GM19240 (cell line): ENCODE measurements around the gene ASAH2.
"Not testable (repeated sequence)": the region's sequence is repeated elsewhere in the genome, so short reads cannot be mapped to it uniquely, and the experiment has no call there.

Experiments
- DNase-seq: peaks from one replicate; pipeline ENCODE4 v3.0.0; 2011; ENCODE audit warnings: low spot score; ENCODE audit not compliant: insufficient read length

ASAH2 gene

DNA sequence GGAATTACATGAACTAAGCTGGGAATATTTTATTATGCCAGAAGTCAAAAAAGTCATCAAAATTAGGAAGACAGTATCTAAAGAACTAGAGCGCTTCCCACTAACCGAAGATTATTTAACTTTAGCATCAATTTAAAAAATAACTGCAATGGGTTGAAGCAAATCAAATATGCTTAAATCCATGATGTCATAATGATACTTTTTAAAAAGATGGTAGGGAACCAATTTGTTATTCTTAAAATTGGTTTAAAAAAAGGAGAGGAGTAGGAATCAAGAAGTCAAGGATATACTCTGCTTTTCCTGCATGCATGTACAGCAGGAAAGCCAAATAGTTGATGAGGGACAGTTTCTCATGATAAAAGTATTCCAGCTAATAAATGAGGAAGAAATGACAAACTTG lies 3.2 kb upstream of the ASAH2 start:
- DNase-seq: no peak

DNA sequence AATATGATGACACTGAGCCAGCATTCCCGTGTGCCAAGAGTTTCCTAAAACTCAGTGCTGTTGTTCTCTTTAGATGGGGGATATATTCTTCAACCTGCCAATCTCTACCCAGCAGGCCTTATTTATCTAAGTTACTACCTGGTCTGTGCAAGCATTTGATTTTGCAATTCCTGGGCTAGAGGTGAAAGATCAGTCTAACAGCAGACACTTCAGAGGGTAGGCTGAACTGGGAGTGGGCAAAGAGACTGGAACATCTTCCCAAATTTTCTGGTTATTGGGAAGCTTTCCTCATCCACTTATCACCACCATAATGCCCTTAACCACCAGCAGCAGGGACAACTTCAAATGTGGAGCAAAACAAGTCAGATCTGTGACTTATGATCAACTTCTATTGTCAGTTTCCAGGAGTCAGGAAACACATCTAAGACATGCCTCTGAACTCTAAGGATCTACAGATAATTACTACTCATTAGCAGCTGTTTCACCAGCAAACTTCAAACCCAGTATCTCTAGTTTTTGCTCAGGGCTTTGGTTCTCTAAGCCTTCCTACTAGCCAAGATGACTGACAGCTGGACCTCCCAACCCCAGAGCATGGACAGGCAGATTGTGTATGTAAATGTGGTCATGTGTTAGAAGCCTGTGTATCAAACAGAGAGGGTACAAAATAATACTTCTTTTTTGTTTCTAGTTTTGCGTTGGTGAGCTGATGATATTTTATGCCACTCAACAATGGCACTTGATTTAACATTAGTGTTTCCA lies 1.0 kb downstream of the ASAH2 start:
- DNase-seq: no peak

DNA sequence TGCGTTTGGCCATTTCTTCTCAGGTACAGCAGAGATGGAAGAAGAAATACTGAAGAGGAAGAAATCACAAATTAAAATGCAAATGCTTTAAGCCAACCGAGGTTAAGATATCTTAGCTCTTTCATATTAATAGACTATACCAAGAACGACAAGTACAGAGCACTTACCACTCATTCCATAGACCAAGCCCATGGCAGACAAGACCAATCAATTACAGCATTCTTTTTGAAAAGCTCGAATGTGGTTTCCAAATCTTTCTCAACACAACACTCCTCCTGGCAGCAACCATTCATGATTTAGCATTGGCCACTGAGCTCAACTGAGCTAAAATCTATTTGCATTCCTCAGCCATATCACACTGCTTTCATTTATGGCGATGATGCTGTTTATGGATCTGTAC lies 2.7 kb downstream of the ASAH2 start:
- no peak for DNase-seq

DNA sequence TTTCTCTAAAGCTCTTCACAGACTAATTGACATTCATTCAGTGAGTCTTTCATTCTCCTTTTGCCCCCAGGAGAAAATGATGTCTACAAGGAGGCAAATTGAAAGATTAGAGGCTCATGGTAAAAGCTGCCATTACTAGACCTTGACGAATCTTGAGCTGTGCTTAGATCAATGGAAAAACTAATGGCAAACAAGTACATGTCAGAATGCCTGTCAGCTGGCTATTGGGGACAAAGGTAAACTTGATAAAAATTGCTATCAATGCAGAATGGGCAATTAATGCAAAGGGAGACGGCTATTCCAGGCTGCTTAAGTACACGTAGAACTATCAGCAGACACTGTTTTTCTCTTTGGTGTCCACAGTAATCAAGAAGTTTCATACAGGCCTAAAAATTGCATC lies 3.3 kb downstream of the ASAH2 start:
- DNase-seq: no peak

DNA sequence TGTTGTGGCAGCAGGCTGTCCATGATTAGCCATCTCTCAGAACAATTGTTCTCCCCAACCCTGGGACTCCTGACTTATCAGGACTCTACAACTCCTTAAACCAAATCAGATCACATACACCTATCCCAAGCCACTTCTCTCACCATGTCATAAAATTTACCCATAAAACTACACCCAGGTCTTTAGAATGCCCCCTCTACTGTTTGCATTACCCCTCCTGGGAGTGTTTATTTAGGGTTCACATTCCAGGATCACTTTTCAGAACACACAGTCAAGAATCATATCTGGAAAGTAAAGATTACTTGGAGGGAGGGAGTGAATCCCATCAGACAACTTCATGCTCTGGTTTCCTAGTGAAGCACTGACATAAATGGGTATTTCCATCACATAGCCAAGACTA lies 7.1 kb downstream of the ASAH2 start:
- DNase-seq: no peak

DNA sequence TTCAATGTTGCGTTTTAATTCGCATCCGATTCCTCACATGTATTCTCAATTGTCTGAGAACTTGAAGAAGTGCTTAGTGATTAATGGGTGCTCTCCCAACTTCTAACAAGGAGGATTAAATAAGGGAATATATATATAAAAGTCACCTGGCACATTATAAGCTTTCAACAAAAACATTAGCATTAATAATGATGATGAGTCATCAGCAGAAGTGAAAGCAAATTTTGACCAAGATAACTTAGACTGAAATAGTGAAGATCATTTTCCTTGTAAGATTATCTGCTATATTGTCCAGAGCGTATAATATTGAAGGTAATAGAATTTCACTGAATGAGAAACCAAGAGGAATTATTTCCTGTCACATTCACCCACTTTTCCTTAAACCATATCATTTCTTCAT lies 8.5 kb downstream of the ASAH2 start:
- DNase-seq: no peak

DNA sequence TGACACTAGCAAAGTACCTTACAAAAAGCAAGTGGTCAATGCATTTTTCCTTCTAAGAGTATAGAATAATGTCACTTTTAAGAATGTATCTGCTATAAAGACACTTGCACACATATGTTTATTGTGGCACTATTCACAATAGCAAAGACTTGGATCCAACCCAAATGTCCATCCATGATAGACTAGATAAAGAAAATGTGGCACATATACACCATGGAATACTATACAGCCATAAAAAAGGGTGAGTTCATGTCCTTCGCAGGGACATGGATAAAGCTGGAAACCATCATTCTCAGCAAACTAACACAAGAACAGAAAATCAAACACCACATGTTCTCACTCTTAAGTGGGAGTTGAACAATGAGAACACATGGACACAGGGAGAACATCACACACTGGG lies 9.8 kb downstream of the ASAH2 start:
- not testable (repeated sequence) for DNase-seq

DNA sequence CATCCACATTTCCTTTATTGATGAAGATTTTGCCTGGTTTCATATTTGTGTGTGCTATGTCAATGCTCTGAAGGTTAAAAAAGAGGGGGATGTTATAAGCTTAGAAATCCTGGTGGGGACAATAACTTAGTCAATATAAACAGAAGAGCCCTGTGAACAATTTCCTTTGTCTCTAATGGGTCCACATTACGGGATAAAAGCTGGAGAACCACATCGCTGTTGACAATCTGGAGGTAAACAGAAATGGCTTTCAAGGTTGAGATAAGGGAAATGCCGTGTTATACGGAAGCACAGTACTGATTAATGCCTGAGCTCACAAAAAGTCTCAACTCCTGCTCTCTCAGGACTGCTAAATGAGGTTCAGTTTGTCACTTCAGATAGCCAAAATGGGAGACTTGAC lies 16.8 kb downstream of the ASAH2 start:
- DNase-seq: no peak

DNA sequence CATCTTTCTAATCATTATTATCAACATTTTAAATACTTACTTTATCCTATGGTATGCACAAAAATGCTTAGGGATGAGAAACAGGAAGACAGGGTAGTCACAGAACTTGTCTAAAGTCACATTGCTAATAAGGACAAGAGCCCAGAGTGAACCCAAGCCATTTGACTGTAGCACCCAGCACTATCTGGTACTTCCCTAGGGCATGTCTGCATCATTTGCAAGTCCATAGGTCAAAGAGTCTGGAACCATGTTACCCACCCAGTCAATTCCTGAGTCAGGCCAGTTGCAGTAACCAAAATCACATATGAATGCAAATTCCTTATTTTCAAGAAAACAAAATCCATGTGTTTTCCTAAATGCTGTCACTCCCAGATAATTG lies 19.1 kb downstream of the ASAH2 start:
- no peak for DNase-seq

DNA sequence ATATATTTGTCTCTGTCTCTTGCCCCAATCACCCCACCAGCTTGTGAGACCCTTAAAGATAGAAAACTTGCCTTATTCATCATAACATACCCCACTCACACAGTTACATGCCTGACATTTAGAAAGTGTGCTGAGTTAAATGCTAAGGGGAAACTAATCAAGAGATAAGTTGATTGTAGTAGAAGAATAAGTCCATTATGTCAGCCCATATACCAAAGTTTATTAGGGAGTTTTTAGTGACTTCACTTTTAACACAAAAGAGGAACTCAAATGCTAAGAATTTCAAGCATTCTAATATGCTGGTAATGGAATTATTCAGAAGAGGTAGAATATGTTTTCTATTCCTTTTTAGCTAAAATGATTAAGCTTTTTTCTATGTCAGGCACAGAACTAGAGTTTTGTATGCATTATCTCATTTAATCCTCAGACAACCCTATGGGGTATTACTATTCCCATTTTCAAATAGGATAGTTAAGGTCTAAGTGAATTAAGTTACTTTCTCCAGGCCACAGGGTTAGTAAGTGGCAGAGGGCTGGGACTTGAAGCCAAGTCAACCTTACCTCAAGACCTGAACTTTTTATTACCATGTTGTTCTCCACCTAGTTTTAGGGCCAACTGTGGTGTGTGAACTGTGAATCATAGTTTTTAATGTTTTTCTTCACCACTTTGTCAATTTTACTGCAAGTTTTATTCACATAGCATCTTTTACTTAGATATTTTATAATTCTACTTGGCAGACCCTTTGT lies 19.6 kb downstream of the ASAH2 start:
- DNase-seq: no peak

DNA sequence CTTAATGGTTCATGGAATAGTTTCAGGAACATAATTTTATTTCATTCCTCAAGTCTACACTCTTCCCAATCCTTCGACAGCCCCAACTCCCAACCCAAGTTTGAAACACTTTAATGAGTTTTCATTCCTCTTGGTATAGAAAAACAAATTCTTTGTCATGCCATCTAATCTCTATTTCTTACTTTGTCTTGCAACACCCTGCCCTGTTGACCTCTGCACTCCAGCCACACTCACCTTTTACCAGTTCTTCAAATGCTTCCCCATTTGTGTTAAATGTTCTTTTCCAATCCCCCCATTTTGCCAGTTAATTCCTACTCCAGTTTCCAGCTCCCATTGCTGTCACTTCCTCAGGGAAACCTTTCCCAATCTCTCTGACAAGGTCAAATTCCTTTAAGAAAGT lies 21.9 kb downstream of the ASAH2 start:
- DNase-seq: no peak

DNA sequence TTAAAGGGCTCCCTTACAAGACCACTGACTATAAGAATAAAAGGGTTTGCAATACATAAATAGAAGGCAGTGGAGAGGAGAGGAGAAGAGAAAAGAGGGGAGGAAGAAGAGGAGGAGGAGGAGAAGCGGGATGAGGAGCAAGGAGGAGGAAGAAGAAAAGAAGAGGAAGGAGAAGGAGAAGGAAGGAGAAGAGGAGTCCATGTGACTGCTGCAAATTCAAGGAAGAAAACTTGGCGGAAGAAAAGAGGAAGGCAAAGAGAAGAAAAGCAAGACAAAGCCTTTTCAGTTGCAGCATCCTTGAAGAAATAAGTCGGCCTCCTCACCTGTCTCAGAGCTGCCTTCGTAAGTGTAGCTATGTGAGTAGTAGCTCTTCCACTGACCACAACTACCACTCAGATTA lies 22.6 kb downstream of the ASAH2 start:
- no peak for DNase-seq

DNA sequence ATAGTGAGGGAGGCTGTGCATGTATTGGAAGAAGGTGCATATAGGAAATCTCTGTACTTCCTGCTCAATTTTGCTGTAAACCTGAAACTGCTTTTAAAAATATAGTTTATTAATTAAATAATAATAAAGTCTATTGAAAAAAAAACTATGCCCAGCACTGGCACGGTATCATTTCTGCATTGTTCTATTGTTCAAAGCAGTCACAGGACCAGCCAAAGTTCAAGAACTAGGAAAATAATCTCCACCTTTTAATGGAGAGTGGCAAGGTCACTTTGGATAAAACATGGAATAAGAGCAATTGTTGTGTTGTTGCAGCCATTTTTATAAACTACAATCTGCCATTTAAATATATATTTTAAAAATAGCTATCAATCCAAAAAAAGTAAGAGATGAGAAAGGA lies 24.7 kb downstream of the ASAH2 start:
- DNase-seq: no peak

DNA sequence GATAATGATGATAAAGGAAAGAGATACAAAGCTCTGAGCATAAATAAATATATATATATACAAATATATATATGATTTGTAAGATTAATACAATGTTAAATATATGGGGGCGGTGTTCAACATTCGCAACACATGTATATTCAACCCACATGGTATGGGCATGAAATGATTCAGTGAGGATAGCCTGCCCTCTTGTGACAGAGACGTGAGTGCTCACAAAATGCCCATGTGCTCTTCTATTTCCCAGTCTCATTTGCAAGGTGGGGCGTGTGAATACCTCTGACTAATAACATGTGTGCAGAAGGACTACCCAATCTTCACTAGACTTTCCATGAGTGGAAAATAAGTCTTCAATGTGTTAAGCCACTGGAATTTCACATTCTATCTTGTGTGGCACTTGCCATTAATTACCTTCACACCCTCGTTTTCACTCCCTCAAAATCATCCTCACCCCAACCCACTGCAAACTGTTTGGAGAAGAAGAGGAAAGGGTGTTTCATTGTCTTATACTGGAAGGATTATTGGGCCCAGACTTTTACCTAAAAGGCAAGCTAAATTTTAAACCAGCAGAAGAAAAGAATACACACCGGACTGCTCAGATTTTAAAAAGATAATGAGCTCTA lies 26.9 kb downstream of the ASAH2 start:
- peak; percentile 5 for DNase-seq

DNA sequence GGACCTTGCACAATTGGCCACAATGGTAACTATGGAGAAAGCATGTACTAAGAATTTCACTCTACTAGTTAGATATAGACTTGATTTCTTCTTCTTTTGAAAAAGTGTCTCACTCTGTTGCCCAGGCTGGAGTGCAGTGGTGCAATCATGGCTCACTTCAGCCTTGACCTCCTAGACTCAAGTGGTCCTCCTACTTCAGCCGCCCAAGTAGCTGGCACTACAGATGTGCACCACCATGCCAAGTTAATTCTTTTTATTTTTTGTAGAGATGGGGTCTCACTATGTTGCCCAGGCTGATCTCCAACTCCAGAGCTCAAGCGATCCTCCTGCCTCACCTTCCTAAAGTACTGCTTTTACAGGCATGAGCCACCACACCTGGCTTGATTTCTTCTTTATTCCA lies 29.1 kb downstream of the ASAH2 start:
- no peak for DNase-seq

DNA sequence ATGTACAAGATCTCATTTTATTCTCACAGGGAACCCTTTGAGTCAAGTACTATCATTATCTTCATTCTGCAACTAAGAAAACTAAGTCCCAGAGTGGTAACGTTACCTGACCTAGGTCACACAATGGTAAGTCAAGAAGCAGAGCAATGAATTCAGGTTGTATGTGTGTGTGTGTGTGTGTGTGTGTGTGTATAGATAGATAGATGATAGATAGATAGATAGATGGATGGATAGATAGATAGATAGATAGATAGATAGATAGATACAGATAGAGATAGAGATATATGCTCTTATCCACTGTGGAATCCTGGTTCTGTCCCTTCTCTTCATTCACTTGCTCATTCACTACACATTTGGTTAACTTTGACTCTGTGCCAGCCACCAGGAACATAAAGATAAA lies 29.8 kb downstream of the ASAH2 start:
- no peak for DNase-seq

DNA sequence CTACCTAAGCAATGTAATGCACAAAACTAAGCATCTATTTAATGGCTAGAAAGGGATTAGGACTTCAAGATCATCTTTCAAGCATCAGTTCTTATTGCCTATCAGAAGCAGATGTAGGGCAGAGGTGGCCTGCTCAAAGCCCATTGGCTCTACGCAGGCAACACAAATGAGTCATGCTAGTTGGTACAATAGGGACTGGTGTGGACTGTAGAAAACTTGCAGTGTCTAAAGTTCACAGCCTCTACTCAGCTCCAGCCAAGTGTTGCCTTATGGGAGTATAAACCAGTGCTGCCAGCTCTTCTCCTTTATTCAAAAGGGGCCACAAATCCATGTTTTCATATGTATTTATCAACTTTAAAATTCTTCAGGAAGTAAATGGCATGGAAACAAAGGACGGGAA lies 31.7 kb downstream of the ASAH2 start:
- DNase-seq: no peak

DNA sequence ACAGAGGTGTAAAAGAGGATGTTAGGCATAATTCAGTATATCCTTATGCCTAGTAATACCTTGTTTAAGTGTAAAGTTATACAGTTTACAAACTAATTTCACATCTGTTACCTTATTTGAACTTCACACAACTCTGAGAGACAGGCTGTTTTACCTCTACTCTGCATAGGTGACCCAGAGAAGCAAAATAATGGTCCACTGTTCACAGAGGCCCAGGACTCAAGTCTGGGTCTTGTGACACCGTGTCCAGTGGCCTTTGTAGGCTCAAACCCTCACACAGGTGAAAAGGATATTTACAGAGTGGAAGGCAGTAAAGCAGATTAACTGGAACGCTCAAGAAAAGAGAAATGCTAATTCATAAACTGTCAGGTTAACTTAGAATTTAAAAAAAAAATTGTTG lies 32.1 kb downstream of the ASAH2 start:
- DNase-seq: no peak

DNA sequence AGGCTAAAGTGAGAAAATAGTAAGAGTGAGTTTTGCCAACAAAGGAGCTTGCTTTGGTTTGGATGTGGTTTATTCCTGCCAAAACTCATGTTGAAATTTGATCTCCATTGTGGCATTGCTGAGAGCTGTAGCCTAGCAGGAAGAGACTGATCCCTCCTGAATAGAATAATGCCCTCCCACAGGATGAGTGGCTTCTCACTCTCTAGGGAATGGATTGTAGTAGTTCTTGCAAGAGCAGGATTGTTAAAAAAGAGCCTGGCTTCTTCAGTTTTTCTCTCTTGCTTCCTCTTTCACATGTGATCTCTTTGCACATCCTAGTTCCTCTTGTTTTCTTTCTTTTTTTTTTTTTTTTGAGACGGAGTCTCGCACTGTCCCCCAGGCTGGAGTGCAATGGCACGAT lies 34.4 kb downstream of the ASAH2 start:
- no peak for DNase-seq

DNA sequence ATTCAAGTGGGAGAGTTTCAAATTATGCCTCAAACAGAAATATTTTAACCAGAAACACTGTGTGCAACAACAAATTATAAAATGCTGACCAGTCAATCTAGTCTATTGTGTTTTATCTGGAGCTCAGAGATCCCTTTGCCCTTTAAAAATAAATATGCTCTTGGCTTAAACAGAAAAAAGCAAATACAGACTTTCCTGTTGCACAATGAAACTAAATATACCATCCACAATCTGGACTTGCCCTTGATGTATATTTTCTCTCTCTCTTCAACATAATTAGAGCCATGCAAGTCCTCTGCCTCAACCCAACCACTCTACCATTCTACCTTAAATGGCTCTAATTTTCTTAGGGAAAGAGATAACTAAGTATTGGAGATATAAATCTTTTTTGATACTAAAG lies 34.9 kb downstream of the ASAH2 start:
- DNase-seq: no peak

DNA sequence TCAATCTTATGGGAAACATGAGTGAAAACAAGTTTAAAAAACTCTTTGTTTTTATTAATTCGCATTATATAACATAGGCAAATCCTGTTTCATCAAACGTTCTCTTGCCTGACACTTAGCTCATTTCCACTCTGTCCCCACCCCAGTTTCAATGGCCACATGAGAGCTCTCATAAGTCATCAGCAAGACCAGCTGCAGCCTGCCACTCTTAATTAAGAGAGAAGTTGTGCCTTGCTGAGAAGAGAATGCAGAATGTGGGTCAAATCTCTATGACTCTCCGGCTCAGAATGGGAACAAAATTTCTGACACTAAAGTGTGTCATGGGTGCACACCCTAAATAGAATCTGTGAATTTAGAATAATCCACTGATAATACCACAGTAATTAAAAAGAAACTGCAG lies 39.6 kb downstream of the ASAH2 start:
- no peak for DNase-seq

DNA sequence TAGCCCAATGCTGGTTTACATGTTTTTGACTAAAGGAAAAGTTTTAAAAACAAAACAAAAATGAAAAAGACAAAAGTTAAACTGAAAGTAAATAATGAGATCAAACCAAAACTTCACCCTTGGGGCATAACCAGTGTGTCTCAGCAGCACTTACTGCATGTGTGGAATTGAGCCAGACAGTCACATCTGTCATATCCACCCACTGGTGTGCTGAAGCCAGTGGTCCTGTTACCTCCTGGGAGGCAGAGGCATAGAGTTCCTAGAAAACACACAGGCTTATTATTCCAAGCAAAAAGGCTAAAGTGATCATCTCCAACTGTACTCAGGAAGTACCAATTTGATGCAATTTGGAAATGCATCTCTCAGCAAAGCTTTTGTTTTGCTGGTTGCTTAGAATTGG lies 40.4 kb downstream of the ASAH2 start:
- DNase-seq: no peak
